ENCODE results near the gene CARNS1.

CARNS1 gene

GRCh38 chr11:67437082-67437808 lies 21.8 kb downstream of the CARNS1 start, which contains the start of gene PTPRCAP:
Gene PTPRCAP (minus strand): TSS chr11:67437682. CDS start chr11:67437619, 63 bp downstream.
- peak within 1 kb of the TSS; percentile 57; the same call in 1 of the 2 replicates for H3K27ac ChIP-seq
- peak within 1 kb of the TSS; percentile 45 for H3K4me3 ChIP-seq
- H3K9me3 ChIP-seq (ENCODE audit: low read depth, low read length) = no peaks in the 10 kb centered on the region
- TF ChIP-seq POLR2AphosphoS5 (IDR thresholded peaks at IDR 0.05; ENCODE audit: borderline replicate concordance, low read depth, low read length) = 0 out of 2 replicates have a peak, but pooled peaks have one; percentile 19
- no peak for TF ChIP-seq FOXP2 (optimal IDR thresholded peaks at IDR 0.05; ENCODE audit: control extremely low read depth, extremely low read length, insufficient read depth)
- no peak within 1 kb of the TSS for H3K9ac ChIP-seq (ENCODE audit: insufficient read length)
- peaks cover 16% of the 10 kb centered on the region; the same call in 1 of the 2 replicates for H3K36me3 ChIP-seq (ENCODE audit: insufficient read depth, low read length)
- DNase-seq (ENCODE audit: low read depth, low spot score) = no peak

DNA sequence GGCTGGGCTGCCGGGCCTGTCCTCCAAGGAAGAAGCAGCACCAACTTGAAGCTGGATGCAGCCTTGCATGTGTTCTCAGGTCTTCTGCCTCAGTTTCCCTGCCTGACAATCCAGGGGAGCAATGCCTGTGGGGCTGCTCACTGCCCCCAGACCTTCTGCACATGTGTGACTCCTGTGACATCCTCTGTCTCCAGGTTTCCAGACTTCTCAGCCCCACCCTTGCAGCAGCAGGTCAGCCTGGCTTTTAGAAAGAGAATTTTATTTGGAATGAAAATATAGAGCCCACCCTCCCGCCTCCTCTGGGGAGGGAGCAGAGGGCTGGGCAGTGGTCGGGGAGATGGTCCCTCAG lies 22.3 kb downstream of the CARNS1 start:
- Histone ChIP-seq H3K27ac (peak overlapping the region; percentile 57; the same call in 1 of the 2 replicates), H3K9me3 (ENCODE audit: low read depth, low read length) (no peaks in the 10 kb centered on the region), H3K4me3 (no peak overlapping the region), H3K9ac (ENCODE audit: insufficient read length) (no peak overlapping the region), H3K36me3 (ENCODE audit: insufficient read depth, low read length) (peaks cover 11% of the 10 kb centered on the region; the same call in 1 of the 2 replicates)
- no peak for DNase-seq (ENCODE audit: low read depth, low spot score)
- no peak for TF ChIP-seq POLR2AphosphoS5 (IDR thresholded peaks at IDR 0.05; ENCODE audit: borderline replicate concordance, low read depth, low read length)
- no peak for TF ChIP-seq EZH2 (IDR thresholded peaks at IDR 0.05)
- TF ChIP-seq FOXP2 (optimal IDR thresholded peaks at IDR 0.05; ENCODE audit: control extremely low read depth, extremely low read length, insufficient read depth) = no peak

- Histone ChIP-seq H3K4me3 (no peak overlapping the region), H3K27ac (0 out of 2 replicates have a peak overlapping the region, but pooled peaks have one; percentile 42), H3K36me3 (ENCODE audit: insufficient read depth, low read length) (peaks cover 6% of the 10 kb centered on the region; the same call in 1 of the 2 replicates), H3K9ac (ENCODE audit: insufficient read length) (no peak overlapping the region), H3K9me3 (ENCODE audit: low read depth, low read length) (no peaks in the 10 kb centered on the region)
- TF ChIP-seq EZH2 (IDR thresholded peaks at IDR 0.05) (no peak), POLR2AphosphoS5 (IDR thresholded peaks at IDR 0.05; ENCODE audit: borderline replicate concordance, low read depth, low read length) (no peak), FOXP2 (optimal IDR thresholded peaks at IDR 0.05; ENCODE audit: control extremely low read depth, extremely low read length, insufficient read depth) (no peak)
- no peak for DNase-seq (ENCODE audit: low read depth, low spot score)
Observed at GRCh38 chr11:67438158-67438902, 22.9 kb downstream of the CARNS1 start.

DNA sequence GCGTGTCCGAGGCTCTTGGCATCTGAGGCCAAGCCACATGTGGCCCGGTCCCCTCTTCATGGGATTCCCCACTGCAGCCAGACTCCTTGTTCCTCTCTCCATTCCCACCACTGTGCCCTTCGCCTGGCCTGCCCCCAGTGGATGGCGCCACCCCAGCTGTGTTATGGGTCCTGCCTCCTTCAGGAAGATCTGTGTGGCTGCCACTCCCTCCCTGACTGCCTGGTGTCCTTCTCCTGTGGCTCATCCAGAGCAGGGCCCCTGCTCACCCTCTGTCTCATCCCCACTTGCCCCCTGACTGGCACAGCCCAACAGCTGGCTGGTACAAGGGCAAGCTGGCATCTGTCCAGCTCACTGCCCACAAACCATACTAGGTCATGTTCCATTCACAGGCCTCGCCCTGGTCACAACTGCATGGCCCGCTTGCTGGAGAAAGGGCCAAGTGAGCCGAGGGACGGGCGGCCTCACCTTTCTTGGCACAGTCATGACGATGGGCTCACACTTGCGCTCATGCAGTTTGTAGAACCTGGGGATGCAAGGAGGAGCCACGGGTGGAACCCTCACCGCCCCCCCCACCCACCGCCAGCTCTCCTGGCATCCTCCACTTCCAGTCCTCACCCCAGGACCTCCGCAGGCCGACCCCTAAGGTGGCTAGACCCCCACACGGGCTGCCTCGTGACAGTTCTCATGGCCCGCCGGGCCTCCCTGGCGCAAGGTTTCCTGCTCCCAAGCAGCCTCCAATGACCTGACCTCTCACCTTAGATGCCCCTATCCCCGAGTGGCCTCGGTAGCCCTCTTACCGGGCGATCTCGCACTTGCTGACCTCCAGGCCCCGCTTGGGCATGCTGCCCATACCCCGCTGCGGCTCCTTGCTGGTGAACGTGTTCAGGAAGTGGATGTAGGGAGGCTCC lies 24.1 kb downstream of the CARNS1 start:
- Histone ChIP-seq H3K9me3 (ENCODE audit: low read depth, low read length) (no peaks in the 10 kb centered on the region), H3K36me3 (ENCODE audit: insufficient read depth, low read length) (peaks cover 3% of the 10 kb centered on the region; the same call in 1 of the 2 replicates), H3K4me3 (no peak overlapping the region), H3K27ac (peak overlapping the region; percentile 42; the same call in 1 of the 2 replicates), H3K9ac (ENCODE audit: insufficient read length) (no peak overlapping the region)
- DNase-seq (ENCODE audit: low read depth, low spot score) = no peak
- TF ChIP-seq POLR2AphosphoS5 (IDR thresholded peaks at IDR 0.05; ENCODE audit: borderline replicate concordance, low read depth, low read length) (no peak), FOXP2 (optimal IDR thresholded peaks at IDR 0.05; ENCODE audit: control extremely low read depth, extremely low read length, insufficient read depth) (no peak), EZH2 (IDR thresholded peaks at IDR 0.05) (no peak)

DNA sequence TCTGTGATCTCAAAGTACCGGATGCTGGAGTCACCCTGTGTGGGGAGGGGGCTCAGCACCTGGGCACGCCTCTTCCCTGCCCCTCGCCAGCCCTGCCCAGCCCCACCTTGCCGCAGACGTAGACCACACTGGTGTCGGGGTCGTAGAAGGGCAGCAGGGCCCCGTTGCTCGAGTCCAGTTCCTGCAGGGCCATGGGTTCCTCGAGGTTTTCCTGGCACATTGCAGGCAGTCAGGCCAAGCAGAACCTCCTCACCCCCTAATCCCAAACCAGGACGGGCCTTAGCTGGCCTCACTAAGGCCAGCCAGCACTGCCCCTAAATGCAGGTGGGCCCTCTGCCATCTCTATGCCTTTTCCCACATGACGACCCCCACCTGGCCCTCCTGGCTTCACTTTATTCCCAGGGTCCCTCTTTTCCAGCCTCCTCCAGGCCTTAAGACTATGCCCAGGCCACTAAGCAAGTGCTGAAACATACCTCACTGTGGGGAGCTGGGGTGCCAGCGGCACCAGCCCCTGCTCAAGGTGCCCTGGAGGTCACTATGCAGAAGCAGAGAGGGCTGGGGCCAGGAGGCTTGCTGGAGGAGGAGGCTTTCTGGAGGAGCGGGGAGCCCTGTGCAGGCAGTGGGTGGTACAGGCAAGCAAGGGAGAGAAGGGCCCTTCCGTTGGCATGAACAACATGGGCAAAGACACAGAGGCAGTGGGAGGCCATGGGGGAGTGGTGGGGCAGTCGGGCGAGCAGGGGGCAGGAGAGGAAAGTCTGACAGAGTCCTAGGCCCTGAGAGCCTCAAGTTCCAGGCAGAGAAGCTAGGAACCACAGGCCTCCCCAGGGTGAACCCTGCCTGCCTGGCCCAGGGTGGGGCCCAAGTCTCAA lies 25.0 kb downstream of the CARNS1 start:
- Histone ChIP-seq H3K9me3 (ENCODE audit: low read depth, low read length) (no peaks in the 10 kb centered on the region), H3K9ac (ENCODE audit: insufficient read length) (no peak overlapping the region), H3K27ac (0 out of 2 replicates have a peak overlapping the region, but pooled peaks have one; percentile 31), H3K4me3 (no peak overlapping the region), H3K36me3 (ENCODE audit: insufficient read depth, low read length) (peaks cover 3% of the 10 kb centered on the region; the same call in 1 of the 2 replicates)
- no peak for DNase-seq (ENCODE audit: low read depth, low spot score)
- TF ChIP-seq FOXP2 (optimal IDR thresholded peaks at IDR 0.05; ENCODE audit: control extremely low read depth, extremely low read length, insufficient read depth) (no peak), EZH2 (IDR thresholded peaks at IDR 0.05) (no peak), POLR2AphosphoS5 (IDR thresholded peaks at IDR 0.05; ENCODE audit: borderline replicate concordance, low read depth, low read length) (no peak; the same call in 1 of the 2 replicates)

- no peaks in the 10 kb centered on the region for H3K9me3 ChIP-seq (ENCODE audit: low read depth, low read length)
- H3K36me3 ChIP-seq (ENCODE audit: insufficient read depth, low read length) = peaks cover 3% of the 10 kb centered on the region; the same call in 1 of the 2 replicates
- TF ChIP-seq EZH2 (IDR thresholded peaks at IDR 0.05) (no peak), POLR2AphosphoS5 (IDR thresholded peaks at IDR 0.05; ENCODE audit: borderline replicate concordance, low read depth, low read length) (no peak), FOXP2 (optimal IDR thresholded peaks at IDR 0.05; ENCODE audit: control extremely low read depth, extremely low read length, insufficient read depth) (no peak)
- H3K4me3 ChIP-seq = no peak overlapping the region
- H3K27ac ChIP-seq = no peak overlapping the region
- no peak for DNase-seq (ENCODE audit: low read depth, low spot score)
- H3K9ac ChIP-seq (ENCODE audit: insufficient read length) = no peak overlapping the region
Observed at GRCh38 chr11:67441098-67441563, 25.7 kb downstream of the CARNS1 start.
